GM18508 (cell line): Measurements from ENCODE around the gene ADGRG7.
"Not testable (repeated sequence)": the region's sequence is repeated elsewhere in the genome, so short reads cannot be mapped to it uniquely, and the experiment has no call there.

Experiments
- ATAC-seq: cut with Tn5 transposase; IDR thresholded peaks from one replicate; pipeline ENCODE4 v1.9.1; 2021; ENCODE audit warnings: moderate number of reproducible peaks; ENCODE audit not compliant: insufficient read depth, unreplicated experiment

ADGRG7 gene

GRCh38 chr3:100609305-100609704 lies at the start of gene ADGRG7:
Gene ADGRG7 (plus strand): TSS chr3:100609601. CDS start chr3:100609857, 256 bp downstream.
- no peak for ATAC-seq

GRCh38 chr3:100560426-100560825 lies 49.0 kb upstream of the ADGRG7 start:
- ATAC-seq: no peak

- no peak for ATAC-seq
Observed at GRCh38 chr3:100561459-100562158, 47.8 kb upstream of the ADGRG7 start.

GRCh38 chr3:100562224-100562857 lies 47.1 kb upstream of the ADGRG7 start:
- no peak for ATAC-seq

GRCh38 chr3:100563228-100563627 lies 46.2 kb upstream of the ADGRG7 start:
- no peak for ATAC-seq

GRCh38 chr3:100563652-100564211 lies 45.7 kb upstream of the ADGRG7 start:
- ATAC-seq: no peak

- no peak for ATAC-seq
Observed at GRCh38 chr3:100570811-100571210, 38.6 kb upstream of the ADGRG7 start.

GRCh38 chr3:100574536-100574935 lies 34.9 kb upstream of the ADGRG7 start:
- ATAC-seq: no peak

- ATAC-seq: no peak
Observed at GRCh38 chr3:100575704-100576103, 33.7 kb upstream of the ADGRG7 start.

- ATAC-seq: no peak
Observed at GRCh38 chr3:100577382-100578008, 31.9 kb upstream of the ADGRG7 start.

GRCh38 chr3:100578646-100579045 lies 30.8 kb upstream of the ADGRG7 start:
- no peak for ATAC-seq

GRCh38 chr3:100580147-100580546 lies 29.3 kb upstream of the ADGRG7 start:
- no peak for ATAC-seq

GRCh38 chr3:100581650-100582049 lies 27.8 kb upstream of the ADGRG7 start:
- no peak for ATAC-seq

- ATAC-seq: not testable (repeated sequence)
Observed at GRCh38 chr3:100582157-100582556, 27.2 kb upstream of the ADGRG7 start.

GRCh38 chr3:100584101-100584660 lies 25.2 kb upstream of the ADGRG7 start:
- no peak for ATAC-seq

- no peak for ATAC-seq
Observed at GRCh38 chr3:100586832-100587231, 22.6 kb upstream of the ADGRG7 start.

GRCh38 chr3:100588251-100588650 lies 21.1 kb upstream of the ADGRG7 start:
- no peak for ATAC-seq

GRCh38 chr3:100590114-100590839 lies 19.1 kb upstream of the ADGRG7 start:
- ATAC-seq: no peak

- no peak for ATAC-seq
Observed at GRCh38 chr3:100590840-100591147, 18.6 kb upstream of the ADGRG7 start.

- ATAC-seq: no peak
Observed at GRCh38 chr3:100591411-100591810, 18.0 kb upstream of the ADGRG7 start.
